Colonic mucosa (tissue), 4 donors: Measurements from ENCODE around the gene DDHD1. TPM values are rescaled to one million over a fixed set of nuclear protein-coding genes. Genes with fewer than 3 reads are reported as not detected.
A peak's percentile ranks its signal among the peaks of the same experiment; 100 is the strongest.

ENCODE experiments used
- DNase-seq: peaks from one replicate; pipeline ENCODE4 v3.0.0-alpha.2; 2020
- H3K27ac ChIP-seq: fragments of 200-600 bp; one replicate; pipeline ENCODE4 v1.8.0; 2021
- H3K27me3 ChIP-seq: fragments of 200-600 bp; one replicate; pipeline ENCODE4 v1.8.0; 2021
- H3K36me3 ChIP-seq: fragments of 200-600 bp; one replicate; pipeline ENCODE4 v1.8.0; 2021
- H3K4me1 ChIP-seq: fragments of 200-600 bp; one replicate; pipeline ENCODE4 v1.8.0; 2021; ENCODE audit warnings: mild to moderate bottlenecking
- H3K4me3 ChIP-seq: fragments of 200-600 bp; one replicate; pipeline ENCODE4 v1.8.0; 2021
- H3K9ac ChIP-seq, 2 donors: one replicate each; pipeline ENCODE4 v1.7.0; 2013; ENCODE audit warnings: control low read depth in 2 of 2, low read depth in 2 of 2, low read length in 2 of 2
- H3K9me3 ChIP-seq: fragments of 200-600 bp; one replicate; pipeline ENCODE4 v1.8.0; 2021
- CTCF ChIP-seq: fragments of 200-600 bp; IDR thresholded peaks from one replicate; pipeline ENCODE4 v1.8.0; 2022; ENCODE audit warnings: antibody characterized with exemption, mild to moderate bottlenecking
- intact Hi-C: fragments of 100-400 bp; cut with DNase I; formaldehyde crosslinking; loops from one replicate; pipeline ENCODE4 v1.14.1; 2022
- total RNA-seq, 2 donors: library from RNA; stranded (reverse); fragmentation: NEBNext Ultra II Directional in 1 of 2; extraction: Animal tissue kit (Norgen Biotek cat#: 25700) in 1 of 2; gene quantifications; one replicate each; pipeline ENCODE4 v1.2.1, GENCODE V29; 2021
- donor health status: healthy.
- donor health status: DM: no; HTN: no; CAD: no.
- donor health status: DM: no; HTN: no; CAD: no.

The DDHD1 gene
- total RNA-seq, 2 donors from 2014 or later, result 7.5 TPM

- Histone ChIP-seq H3K9me3 (no peaks in the 10 kb centered on the region), H3K36me3 (no peaks in the 10 kb centered on the region), H3K4me1 (no peaks in the 10 kb centered on the region), H3K4me3 (no peak overlapping the region), H3K9ac (no peak overlapping the region), H3K27ac (no peak overlapping the region), H3K27me3 (no peaks in the 10 kb centered on the region)
- intact Hi-C loops, result no loop called here
- no peak for TF ChIP-seq CTCF
- DNase-seq, result no peak
Observed at GRCh38 chr14:53035336-53036210, 117.5 kb downstream of the DDHD1 start.

- H3K36me3 ChIP-seq, result no peaks in the 10 kb centered on the region
- H3K9ac ChIP-seq, result no peak overlapping the region
- no peak for DNase-seq
- H3K4me1 ChIP-seq, result no peaks in the 10 kb centered on the region
- H3K27ac ChIP-seq, result no peak overlapping the region
- H3K27me3 ChIP-seq, result no peaks in the 10 kb centered on the region
- no peak for TF ChIP-seq CTCF
- intact Hi-C loops, result no loop called here
- H3K4me3 ChIP-seq, result no peak overlapping the region
- no peaks in the 10 kb centered on the region for H3K9me3 ChIP-seq
Observed at GRCh38 chr14:53034688-53035230, 118.4 kb downstream of the DDHD1 start.

GRCh38 chr14:53034036-53034435 lies 119.1 kb downstream of the DDHD1 start:
- DNase-seq, result no peak
- Histone ChIP-seq H3K9ac (no peak overlapping the region), H3K4me3 (no peak overlapping the region), H3K36me3 (no peaks in the 10 kb centered on the region), H3K9me3 (no peaks in the 10 kb centered on the region), H3K4me1 (no peaks in the 10 kb centered on the region), H3K27ac (no peak overlapping the region), H3K27me3 (no peaks in the 10 kb centered on the region)
- no peak for TF ChIP-seq CTCF
- intact Hi-C loops, result no loop called here

GRCh38 chr14:53032838-53033390 lies 120.2 kb downstream of the DDHD1 start:
- no peak overlapping the region for H3K27ac ChIP-seq
- no peaks in the 10 kb centered on the region for H3K27me3 ChIP-seq
- no peaks in the 10 kb centered on the region for H3K4me1 ChIP-seq
- no peaks in the 10 kb centered on the region for H3K9me3 ChIP-seq
- no peak for TF ChIP-seq CTCF
- DNase-seq, result no peak
- H3K9ac ChIP-seq, result no peak overlapping the region
- H3K4me3 ChIP-seq, result no peak overlapping the region
- intact Hi-C loops, result no loop called here
- no peaks in the 10 kb centered on the region for H3K36me3 ChIP-seq

GRCh38 chr14:53032161-53032803 lies 120.8 kb downstream of the DDHD1 start:
- intact Hi-C loops, result no loop called here
- Histone ChIP-seq H3K27ac (no peak overlapping the region), H3K36me3 (no peaks in the 10 kb centered on the region), H3K4me1 (no peaks in the 10 kb centered on the region), H3K4me3 (no peak overlapping the region), H3K27me3 (no peaks in the 10 kb centered on the region), H3K9me3 (no peaks in the 10 kb centered on the region), H3K9ac (no peak overlapping the region)
- DNase-seq, result peak; percentile 17
- TF ChIP-seq CTCF, result no peak
